GM10847 (cell line): ENCODE results near the gene SLAMF8.

ENCODE experiments used
- POLR2A ChIP-seq: IDR thresholded peaks from 2 replicates; pipeline ENCODE4 v1.6.1; 2011; ENCODE audit not compliant: insufficient read length; ENCODE audit errors: extremely low read depth

SLAMF8 gene

GRCh38 chr1:159831412-159832141, 4.9 kb downstream of the SLAMF8 start:
- no peak for TF ChIP-seq POLR2A

GRCh38 chr1:159832309-159832708, 5.6 kb downstream of the SLAMF8 start:
- no peak for TF ChIP-seq POLR2A

GRCh38 chr1:159835356-159835755, 8.7 kb downstream of the SLAMF8 start:
- no peak for TF ChIP-seq POLR2A

GRCh38 chr1:159835862-159836525, 9.3 kb downstream of the SLAMF8 start:
- no peak for TF ChIP-seq POLR2A

- TF ChIP-seq POLR2A: no peak
Measured at GRCh38 chr1:159838715-159839114, 12.0 kb downstream of the SLAMF8 start.

- no peak for TF ChIP-seq POLR2A
Measured at GRCh38 chr1:159839116-159839849, 12.6 kb downstream of the SLAMF8 start.

GRCh38 chr1:159841749-159842148, 15.1 kb downstream of the SLAMF8 start:
- no peak for TF ChIP-seq POLR2A

- TF ChIP-seq POLR2A: no peak
Measured at GRCh38 chr1:159843459-159843858, 16.8 kb downstream of the SLAMF8 start.

- no peak for TF ChIP-seq POLR2A
Measured at GRCh38 chr1:159845751-159846629, 19.3 kb downstream of the SLAMF8 start.

- no peak for TF ChIP-seq POLR2A
Measured at GRCh38 chr1:159847231-159847630, 20.6 kb downstream of the SLAMF8 start.

GRCh38 chr1:159848326-159848725, 21.7 kb downstream of the SLAMF8 start:
- no peak for TF ChIP-seq POLR2A

GRCh38 chr1:159849626-159850366, 23.1 kb downstream of the SLAMF8 start:
- TF ChIP-seq POLR2A: no peak

GRCh38 chr1:159851407-159851806, 24.7 kb downstream of the SLAMF8 start:
- TF ChIP-seq POLR2A: no peak

GRCh38 chr1:159853417-159854115, 26.9 kb downstream of the SLAMF8 start:
- no peak for TF ChIP-seq POLR2A

- no peak for TF ChIP-seq POLR2A
Measured at GRCh38 chr1:159854116-159854692, 27.5 kb downstream of the SLAMF8 start.
